Measurements from ENCODE around the gene DEK.

DNA sequence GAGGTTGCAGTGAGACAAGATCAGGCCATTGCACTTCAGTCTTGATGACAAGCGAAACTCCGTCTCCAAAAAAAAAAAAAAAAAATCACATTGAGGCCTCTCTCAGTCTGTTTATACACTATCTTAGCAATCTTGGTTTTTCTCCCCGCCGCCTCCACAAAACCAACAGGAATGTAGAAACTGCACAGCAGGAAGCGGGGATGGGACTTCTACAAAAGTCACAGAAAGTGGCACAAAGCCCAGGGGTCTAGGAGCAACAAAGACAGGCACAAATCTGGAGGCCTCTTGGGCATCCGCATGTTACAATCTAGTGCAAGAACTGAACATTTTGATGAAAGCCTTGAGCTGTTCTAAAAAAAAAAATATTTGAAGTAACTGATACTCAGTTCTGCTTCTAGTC lies 60.5 kb downstream of the DEK start:
- no peak for TF ChIP-seq CTBP1 (IDR thresholded peaks at IDR 0.05; ENCODE audit: borderline replicate concordance)
- no peak for TF ChIP-seq FOXA1 (IDR thresholded peaks at IDR 0.05)
- no peak for TF ChIP-seq TARDBP (IDR thresholded peaks at IDR 0.05)
- TF ChIP-seq FOXK2 (IDR thresholded peaks at IDR 0.05), result no peak
- TF ChIP-seq BHLHE40 (IDR thresholded peaks at IDR 0.05; ENCODE audit: borderline replicate concordance), result no peak
- no peak for TF ChIP-seq ARNT (IDR thresholded peaks at IDR 0.05)
- no peak for TF ChIP-seq L3MBTL2 (conservative IDR thresholded peaks at IDR 0.05)
- no peak for TF ChIP-seq SP1 (IDR thresholded peaks at IDR 0.05)
- no peak for TF ChIP-seq LEF1 (IDR thresholded peaks at IDR 0.05; ENCODE audit: borderline replicate concordance)
- TF ChIP-seq NFRKB (IDR thresholded peaks at IDR 0.05), result no peak
- TF ChIP-seq ELF4 (IDR thresholded peaks at IDR 0.05), result no peak
- TF ChIP-seq FOXM1 (IDR thresholded peaks at IDR 0.05; ENCODE audit: borderline replicate concordance), result no peak
